GM12875 (cell line): Measurements from ENCODE around the gene SLC35B1.

Experiments
- H3K4me3 ChIP-seq: one replicate; pipeline ENCODE4 v1.5.1; 2011; ENCODE audit warnings: low read depth, low read length, control low read depth
- CTCF ChIP-seq: IDR thresholded peaks from 2 replicates; pipeline ENCODE4 v1.5.1; 2011; ENCODE audit warnings: low read depth, mild to moderate bottlenecking, control low read depth, inconsistent platforms, low read length, moderate library complexity, borderline replicate concordance; ENCODE audit not compliant: insufficient read depth

SLC35B1 gene

GRCh38 chr17:49731435-49731831, 23.7 kb upstream of the SLC35B1 start:
- TF ChIP-seq CTCF, result no peak
- H3K4me3 ChIP-seq, result no peak overlapping the region

- TF ChIP-seq CTCF, result no peak
- no peak overlapping the region for H3K4me3 ChIP-seq
Observed at GRCh38 chr17:49730785-49731434, 23.1 kb upstream of the SLC35B1 start.

GRCh38 chr17:49730078-49730784, 22.5 kb upstream of the SLC35B1 start:
- H3K4me3 ChIP-seq, result no peak overlapping the region
- no peak for TF ChIP-seq CTCF

- no peak for TF ChIP-seq CTCF
Observed at GRCh38 chr17:49729069-49729468, 21.3 kb upstream of the SLC35B1 start.

GRCh38 chr17:49728425-49728824, 20.7 kb upstream of the SLC35B1 start:
- TF ChIP-seq CTCF, result no peak

More at GRCh38 chr17:49729069-49729468, 21.3 kb upstream of the SLC35B1 start:
- H3K4me3 ChIP-seq, result no peak overlapping the region

GRCh38 chr17:49727380-49727779, 19.6 kb upstream of the SLC35B1 start:
- H3K4me3 ChIP-seq, result no peak overlapping the region
- TF ChIP-seq CTCF, result no peak

More at GRCh38 chr17:49728425-49728824, 20.7 kb upstream of the SLC35B1 start:
- no peak overlapping the region for H3K4me3 ChIP-seq
